Measurements from ENCODE around the gene PFN3.
"Not testable (repeated sequence)": the region's sequence is repeated elsewhere in the genome, so short reads cannot be mapped to it uniquely, and the experiment has no call there.

The PFN3 gene

GRCh38 chr5:177372034-177372896 lies 28.2 kb downstream of the PFN3 start:
- no peak for DNase-seq (ENCODE audit: low spot score)

- DNase-seq (ENCODE audit: low spot score) = no peak
These were observed 29.1 kb downstream of the PFN3 start for GRCh38 chr5:177371120-177372033.

GRCh38 chr5:177370488-177371119 lies 29.9 kb downstream of the PFN3 start:
- DNase-seq (ENCODE audit: low spot score) = peak; percentile 70

GRCh38 chr5:177369645-177370440 lies 30.6 kb downstream of the PFN3 start:
- no peak for DNase-seq (ENCODE audit: low spot score)

GRCh38 chr5:177368869-177369644 lies 31.4 kb downstream of the PFN3 start:
- no peak for DNase-seq (ENCODE audit: low spot score)

- DNase-seq (ENCODE audit: low spot score) = no peak
These were observed 32.2 kb downstream of the PFN3 start for GRCh38 chr5:177367981-177368868.

- no peak for DNase-seq (ENCODE audit: low spot score)
These were observed 33.1 kb downstream of the PFN3 start for GRCh38 chr5:177367323-177367848.

- no peak for DNase-seq (ENCODE audit: low spot score)
These were observed 33.7 kb downstream of the PFN3 start for GRCh38 chr5:177366528-177367322.

GRCh38 chr5:177365845-177366527 lies 34.5 kb downstream of the PFN3 start:
- DNase-seq (ENCODE audit: low spot score) = no peak

GRCh38 chr5:177364159-177364962 lies 36.1 kb downstream of the PFN3 start:
- no peak for DNase-seq (ENCODE audit: low spot score)

- no peak for DNase-seq (ENCODE audit: low spot score)
These were observed 36.9 kb downstream of the PFN3 start for GRCh38 chr5:177363565-177363964.

GRCh38 chr5:177362610-177363507 lies 37.6 kb downstream of the PFN3 start:
- DNase-seq (ENCODE audit: low spot score) = no peak

- no peak for DNase-seq (ENCODE audit: low spot score)
These were observed 38.2 kb downstream of the PFN3 start for GRCh38 chr5:177362292-177362609.

GRCh38 chr5:177361418-177362291 lies 38.8 kb downstream of the PFN3 start:
- no peak for DNase-seq (ENCODE audit: low spot score)

- not testable (repeated sequence) for DNase-seq (ENCODE audit: low spot score)
These were observed 39.7 kb downstream of the PFN3 start for GRCh38 chr5:177360740-177361139.

Measured in Ammon's horn (tissue), 1 donor.